GM19452 (cell line): Measurements from ENCODE around the gene C2orf72.

Experiments
- ATAC-seq: cut with Tn5 transposase; IDR thresholded peaks from one replicate; pipeline ENCODE4 v1.9.1; 2021; ENCODE audit not compliant: unreplicated experiment

C2orf72 gene

GRCh38 chr2:231041061-231041689 is 3.9 kb downstream of the C2orf72 start:
- ATAC-seq: no peak

- no peak for ATAC-seq
These were observed 6.5 kb downstream of the C2orf72 start for GRCh38 chr2:231043796-231044195.

GRCh38 chr2:231046916-231047273 is 9.6 kb downstream of the C2orf72 start:
- no peak for ATAC-seq

GRCh38 chr2:231047274-231047922 is 10.1 kb downstream of the C2orf72 start:
- ATAC-seq: no peak

GRCh38 chr2:231047923-231048915 is 10.9 kb downstream of the C2orf72 start:
- no peak for ATAC-seq

- no peak for ATAC-seq
These were observed 12.1 kb downstream of the C2orf72 start for GRCh38 chr2:231049286-231050017.

- ATAC-seq: no peak
These were observed 12.9 kb downstream of the C2orf72 start for GRCh38 chr2:231050018-231050901.

GRCh38 chr2:231051116-231051515 is 13.8 kb downstream of the C2orf72 start:
- no peak for ATAC-seq

GRCh38 chr2:231052494-231053451 is 15.4 kb downstream of the C2orf72 start:
- no peak for ATAC-seq

GRCh38 chr2:231053846-231054245 is 16.5 kb downstream of the C2orf72 start:
- no peak for ATAC-seq

GRCh38 chr2:231056453-231057416 is 19.4 kb downstream of the C2orf72 start, which contains the start of gene PSMD1:
TSS of gene PSMD1 (plus strand) at chr2:231056867. CDS start at chr2:231057026, 159 bp downstream.
- peak; percentile 74 for ATAC-seq

- ATAC-seq: no peak
These were observed 20.3 kb downstream of the C2orf72 start for GRCh38 chr2:231057590-231057989.

- no peak for ATAC-seq
These were observed 21.6 kb downstream of the C2orf72 start for GRCh38 chr2:231058761-231059550.

GRCh38 chr2:231059756-231060155 is 22.4 kb downstream of the C2orf72 start:
- ATAC-seq: no peak

- no peak for ATAC-seq
These were observed 25.5 kb downstream of the C2orf72 start for GRCh38 chr2:231062776-231063175.

- ATAC-seq: no peak
These were observed 26.0 kb downstream of the C2orf72 start for GRCh38 chr2:231063347-231063746.

- no peak for ATAC-seq
These were observed 28.6 kb downstream of the C2orf72 start for GRCh38 chr2:231065966-231066365.
